Measurements from ENCODE around the gene CFTR.
"Not testable (repeated sequence)": the region's sequence is repeated elsewhere in the genome, so short reads cannot be mapped to it uniquely, and the experiment has no call there.

CFTR gene

DNA sequence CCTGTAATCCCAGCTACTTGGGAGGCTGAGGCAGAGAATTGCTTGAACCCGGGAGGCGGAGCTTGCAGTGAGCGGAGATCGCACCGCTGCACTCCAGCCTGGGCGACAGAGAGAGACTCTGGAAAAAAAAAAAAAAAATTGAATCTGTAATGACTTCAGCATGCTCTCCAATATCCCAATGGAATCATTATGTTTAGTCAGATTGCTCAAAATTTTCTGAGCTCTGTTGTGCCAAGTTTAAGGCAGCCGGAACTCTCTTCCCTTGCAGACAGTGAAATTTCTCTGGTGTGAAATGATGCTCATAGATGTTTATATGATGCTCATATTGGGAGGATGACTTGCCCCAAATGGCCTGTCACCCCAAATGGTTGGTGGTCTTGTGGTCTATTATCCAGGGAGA lies 212.5 kb downstream of the CFTR start:
- no peak for DNase-seq

DNA sequence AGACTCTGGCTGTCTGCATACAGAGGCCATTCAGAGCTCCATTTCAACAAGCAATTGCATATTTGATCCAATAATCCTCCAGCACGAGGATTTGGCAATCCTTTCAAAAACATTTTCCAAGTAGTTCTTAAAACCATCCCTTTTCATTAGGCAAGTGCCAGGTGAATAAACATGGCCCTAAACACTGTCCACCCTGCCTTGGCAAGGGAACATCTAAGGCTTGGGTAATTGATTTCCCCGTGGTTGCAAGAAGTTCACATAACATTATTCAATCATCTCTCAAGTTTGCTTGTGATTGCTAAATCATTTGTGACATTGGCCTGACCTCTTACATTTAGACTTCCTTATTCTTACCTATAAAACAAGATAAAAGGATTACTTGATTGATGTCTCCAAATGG lies 218.2 kb downstream of the CFTR start:
- no peak for DNase-seq

DNA sequence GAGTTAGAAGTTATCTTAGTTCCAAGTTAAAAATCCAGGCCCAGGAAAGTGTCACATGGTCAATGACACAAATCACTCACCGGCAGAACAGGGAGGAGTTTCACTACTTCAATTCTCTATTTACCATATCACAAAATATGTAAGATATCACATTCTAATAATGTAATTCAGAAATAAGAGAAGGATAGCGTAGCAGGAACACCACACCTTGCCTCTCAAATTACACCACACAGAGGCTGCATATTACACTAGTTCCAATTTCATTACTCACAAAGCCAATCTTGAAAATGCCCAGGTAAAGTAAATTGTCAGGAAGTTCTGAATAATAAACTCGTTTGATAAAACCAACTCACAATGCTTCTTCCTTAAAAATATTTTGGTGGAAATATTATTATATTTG lies 224.2 kb downstream of the CFTR start:
- no peak for DNase-seq

DNA sequence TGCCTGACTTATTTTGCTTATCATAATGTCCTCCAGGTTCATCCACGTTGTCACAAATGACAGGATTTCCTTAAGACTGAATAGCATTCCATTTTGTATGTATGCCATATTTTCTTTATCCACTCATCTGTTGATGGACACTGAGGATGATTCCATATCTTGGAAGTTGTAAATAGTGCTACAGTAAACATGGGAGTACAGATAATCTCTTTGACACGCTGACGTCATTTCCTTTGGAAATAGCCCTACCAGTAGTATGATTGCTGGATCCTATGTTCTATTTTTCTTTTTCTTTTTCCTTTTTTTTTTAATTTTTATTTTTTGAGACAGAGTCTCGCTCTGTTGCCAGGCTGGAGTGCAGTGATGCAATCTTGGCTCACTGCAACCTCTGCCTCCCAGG lies 225.8 kb downstream of the CFTR start:
- DNase-seq, result no peak

- no peak for DNase-seq
Observed at GRCh38 chr7:117706210-117706609, 226.4 kb downstream of the CFTR start.

DNA sequence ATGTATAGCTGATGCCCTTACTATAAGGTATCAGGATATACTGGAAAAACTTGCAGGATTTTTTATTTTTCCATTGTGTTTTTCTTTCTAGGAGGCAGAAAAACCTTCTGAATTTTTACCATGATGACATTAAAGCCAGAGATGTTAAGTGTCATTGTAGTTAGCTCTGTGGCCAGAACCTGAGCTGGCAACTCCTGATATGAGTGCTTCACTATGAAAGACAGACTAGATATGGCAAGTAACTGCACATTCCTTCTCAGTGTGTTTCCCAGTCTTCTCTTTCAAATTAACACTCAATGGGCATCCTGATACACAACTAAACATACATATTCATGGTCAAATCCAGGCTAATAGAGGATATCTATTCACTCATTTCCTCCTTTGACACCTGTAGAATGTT lies 227.3 kb downstream of the CFTR start:
- no peak for DNase-seq

GRCh38 chr7:117708173-117708572 lies 228.3 kb downstream of the CFTR start:
- not testable (repeated sequence) for DNase-seq

DNA sequence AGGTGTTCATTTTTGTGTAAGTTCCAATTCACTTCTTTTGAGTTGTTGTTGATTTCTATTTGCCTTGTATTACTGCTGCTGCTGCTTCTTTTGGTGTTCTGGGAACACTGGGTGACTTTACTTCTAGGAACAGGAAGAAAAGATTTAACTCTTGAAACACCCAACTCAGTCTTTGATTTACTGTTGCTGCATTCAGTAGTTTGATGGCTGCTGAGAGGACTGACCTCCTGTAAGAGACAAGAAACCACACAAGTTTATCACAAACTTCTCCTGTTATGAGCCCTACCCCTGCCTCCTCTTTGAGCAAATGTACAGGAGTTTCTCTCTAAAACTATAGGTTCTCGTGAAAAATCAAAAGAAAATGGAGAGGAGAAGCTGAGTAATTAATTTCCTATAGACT lies 231.7 kb downstream of the CFTR start:
- DNase-seq, result no peak

GRCh38 chr7:117715784-117716445 lies 236.1 kb downstream of the CFTR start:
- peak; percentile 65 for DNase-seq

- no peak for DNase-seq
Observed at GRCh38 chr7:117716707-117717299, 237.0 kb downstream of the CFTR start.

- no peak for DNase-seq
Observed at GRCh38 chr7:117717357-117717756, 237.5 kb downstream of the CFTR start.

Measured in NCI-H774 (cell line).